KMS-11 (cell line): ENCODE data around the gene NHEJ1.

Experiments
- H2AFZ ChIP-seq: fragments of 200-600 bp; sonication (generic); 2 replicates; pipeline ENCODE4 v1.6.1; 2016; ENCODE audit warnings: antibody characterized with exemption, mixed run types, low read depth
- H3K27ac ChIP-seq: fragments of 200-600 bp; sonication (generic); 2 replicates; pipeline ENCODE4 v1.6.1; 2016; ENCODE audit warnings: mild to moderate bottlenecking, mixed run types
- H3K27me3 ChIP-seq: fragments of 200-600 bp; sonication (generic); 2 replicates; pipeline ENCODE4 v1.6.1; 2017; ENCODE audit warnings: mild to moderate bottlenecking, low read depth, mixed run types, moderate library complexity; ENCODE audit not compliant: insufficient read depth
- H3K36me3 ChIP-seq: fragments of 200-600 bp; sonication (generic); 2 replicates; pipeline ENCODE4 v1.6.1; 2017; ENCODE audit warnings: mild to moderate bottlenecking, mixed run types; ENCODE audit not compliant: insufficient read depth
- H3K4me1 ChIP-seq: fragments of 200-600 bp; sonication (generic); 2 replicates; pipeline ENCODE4 v1.6.1; 2016; ENCODE audit warnings: mild to moderate bottlenecking, low read depth, mixed run types; ENCODE audit not compliant: poor library complexity, severe bottlenecking
- H3K4me2 ChIP-seq: fragments of 200-600 bp; sonication (generic); 2 replicates; pipeline ENCODE4 v1.7.0; 2016; ENCODE audit warnings: mild to moderate bottlenecking, mixed run types
- H3K4me3 ChIP-seq: fragments of 200-600 bp; sonication (generic); IDR thresholded peaks from 2 replicates; pipeline ENCODE4 v1.6.1; 2017; ENCODE audit warnings: low read depth, low read length, mixed read lengths; ENCODE audit not compliant: insufficient read depth
- H3K79me2 ChIP-seq: fragments of 200-600 bp; sonication (generic); 2 replicates; pipeline ENCODE4 v1.6.1; 2016; ENCODE audit warnings: low read depth, mixed run types; ENCODE audit not compliant: insufficient read depth
- H3K9ac ChIP-seq: fragments of 200-600 bp; sonication (generic); 2 replicates; pipeline ENCODE4 v1.6.1; 2016; ENCODE audit warnings: mild to moderate bottlenecking, mixed run types
- H4K20me1 ChIP-seq: fragments of 200-600 bp; sonication (generic); 2 replicates; pipeline ENCODE4 v1.6.1; 2016; ENCODE audit warnings: mild to moderate bottlenecking, mixed run types; ENCODE audit not compliant: insufficient read depth
- TF ChIP-seq, protein P1 (sequence below): fragments of 200-600 bp; sonication (generic); conservative IDR thresholded peaks from 2 replicates; pipeline ENCODE4 v1.6.1; 2017; ENCODE audit warnings: low read depth, mild to moderate bottlenecking, antibody characterized with exemption, low read length, moderate library complexity, mixed read lengths

Gene NHEJ1

DNA sequence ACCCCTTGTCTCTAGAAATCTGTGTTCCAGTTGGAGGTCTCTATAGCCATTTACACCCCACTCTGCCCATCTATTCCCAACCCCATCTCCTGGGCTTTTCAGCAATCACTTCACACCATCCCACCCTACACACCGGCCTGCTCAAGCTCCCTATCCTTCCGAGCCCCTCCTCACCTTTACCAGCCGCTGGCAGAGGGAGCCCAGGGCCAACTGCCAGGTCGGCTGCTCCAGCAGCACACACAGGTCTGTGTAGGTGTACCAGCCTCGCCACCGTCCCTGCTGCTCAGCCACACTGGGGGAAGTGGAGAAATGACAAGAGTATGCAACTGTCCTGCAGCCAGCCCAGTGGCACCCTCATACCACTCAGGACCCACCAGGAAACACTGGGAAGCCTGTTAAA is 12.6 kb upstream of the NHEJ1 start:
- TF ChIP-seq, protein P1, sequence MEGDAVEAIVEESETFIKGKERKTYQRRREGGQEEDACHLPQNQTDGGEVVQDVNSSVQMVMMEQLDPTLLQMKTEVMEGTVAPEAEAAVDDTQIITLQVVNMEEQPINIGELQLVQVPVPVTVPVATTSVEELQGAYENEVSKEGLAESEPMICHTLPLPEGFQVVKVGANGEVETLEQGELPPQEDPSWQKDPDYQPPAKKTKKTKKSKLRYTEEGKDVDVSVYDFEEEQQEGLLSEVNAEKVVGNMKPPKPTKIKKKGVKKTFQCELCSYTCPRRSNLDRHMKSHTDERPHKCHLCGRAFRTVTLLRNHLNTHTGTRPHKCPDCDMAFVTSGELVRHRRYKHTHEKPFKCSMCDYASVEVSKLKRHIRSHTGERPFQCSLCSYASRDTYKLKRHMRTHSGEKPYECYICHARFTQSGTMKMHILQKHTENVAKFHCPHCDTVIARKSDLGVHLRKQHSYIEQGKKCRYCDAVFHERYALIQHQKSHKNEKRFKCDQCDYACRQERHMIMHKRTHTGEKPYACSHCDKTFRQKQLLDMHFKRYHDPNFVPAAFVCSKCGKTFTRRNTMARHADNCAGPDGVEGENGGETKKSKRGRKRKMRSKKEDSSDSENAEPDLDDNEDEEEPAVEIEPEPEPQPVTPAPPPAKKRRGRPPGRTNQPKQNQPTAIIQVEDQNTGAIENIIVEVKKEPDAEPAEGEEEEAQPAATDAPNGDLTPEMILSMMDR = no peak
- no peaks in the 10 kb centered on the region for H4K20me1 ChIP-seq
- no peak overlapping the region for H3K4me3 ChIP-seq
- H3K36me3 ChIP-seq = no peaks in the 10 kb centered on the region
- H3K9ac ChIP-seq = no peak overlapping the region
- H3K4me2 ChIP-seq = no peak overlapping the region
- peaks cover 18% of the 10 kb centered on the region for H3K4me1 ChIP-seq
- H2AFZ ChIP-seq = no peak overlapping the region
- 0 out of 2 replicates have a peak, but pooled peaks cover 10% of the 10 kb centered on the region for H3K79me2 ChIP-seq
- H3K27ac ChIP-seq = no peak overlapping the region
- H3K27me3 ChIP-seq = no peaks in the 10 kb centered on the region

DNA sequence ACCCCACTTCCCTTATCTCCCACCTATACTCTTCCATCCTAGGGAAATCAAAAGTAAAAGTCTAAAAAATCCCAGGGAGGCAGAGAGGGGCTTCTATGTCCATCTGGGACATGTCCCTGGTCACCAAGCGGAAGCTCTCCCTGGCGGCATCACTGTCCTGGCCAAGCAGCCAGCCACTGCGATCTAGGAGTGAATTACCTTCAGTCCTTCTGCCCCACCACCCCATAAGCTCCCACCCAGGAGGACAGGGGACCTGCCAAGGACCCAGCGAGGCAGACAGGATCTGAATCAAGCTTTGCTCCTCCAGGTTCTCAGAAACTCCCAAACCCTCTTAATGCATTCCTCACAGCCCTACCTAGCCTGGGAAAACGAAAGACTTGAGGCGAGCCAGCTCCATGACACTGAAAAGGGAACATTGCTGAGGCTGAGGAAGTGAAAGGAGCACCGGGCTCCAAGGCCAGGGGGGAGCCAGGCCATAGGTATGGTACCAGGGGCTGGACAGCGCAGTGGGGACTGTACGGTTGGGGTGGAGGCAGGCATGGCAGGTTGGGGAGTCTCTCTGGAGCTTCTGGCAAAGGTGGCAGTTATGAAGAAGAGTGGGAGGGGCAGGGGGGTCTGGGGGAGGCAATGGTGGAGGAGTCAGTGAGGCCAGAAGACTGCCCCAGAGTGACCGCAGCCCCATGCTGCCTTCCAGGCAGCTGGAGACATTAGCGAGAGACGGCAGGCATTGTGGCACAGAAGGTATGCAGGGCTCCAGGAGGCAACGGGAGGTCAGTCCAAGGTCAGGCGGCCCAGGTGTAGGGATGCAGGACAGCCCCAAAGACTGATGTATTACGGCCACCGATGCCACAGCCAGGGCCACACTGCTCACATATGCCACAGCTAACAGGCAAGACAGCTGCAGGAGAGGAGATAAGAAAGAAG is 11.9 kb upstream of the NHEJ1 start:
- no peak overlapping the region for H3K4me2 ChIP-seq
- no peak overlapping the region for H2AFZ ChIP-seq
- no peak overlapping the region for H3K4me3 ChIP-seq
- no peak overlapping the region for H3K27ac ChIP-seq
- no peaks in the 10 kb centered on the region for H4K20me1 ChIP-seq
- no peak overlapping the region for H3K9ac ChIP-seq
- no peaks in the 10 kb centered on the region for H3K36me3 ChIP-seq
- H3K79me2 ChIP-seq = 0 out of 2 replicates have a peak, but pooled peaks cover 10% of the 10 kb centered on the region
- H3K27me3 ChIP-seq = no peaks in the 10 kb centered on the region
- peaks cover 20% of the 10 kb centered on the region for H3K4me1 ChIP-seq
- TF ChIP-seq, protein P1 = no peak

DNA sequence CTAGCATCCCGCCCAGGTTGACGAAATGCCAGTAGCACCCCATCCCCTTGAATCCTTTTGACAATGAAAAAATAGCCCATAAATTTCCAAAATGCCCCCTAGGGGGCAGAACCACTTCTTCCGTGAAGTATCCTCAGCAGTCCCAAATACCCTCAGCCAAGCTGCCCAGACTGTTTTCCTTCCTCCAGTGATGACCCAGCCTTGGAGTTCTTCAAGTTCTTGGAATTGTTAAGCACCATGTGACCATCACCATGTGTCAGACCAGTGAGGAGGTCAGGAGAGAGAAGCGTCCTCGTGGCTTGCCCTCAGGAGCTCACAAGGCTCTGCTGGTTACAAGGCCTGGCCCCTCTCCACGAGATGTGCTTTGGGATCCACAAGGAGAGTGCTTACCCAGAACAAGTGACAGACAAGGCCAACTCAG is 10.6 kb upstream of the NHEJ1 start:
- TF ChIP-seq, protein P1 = peak; percentile 89
- H3K4me3 ChIP-seq = no peak overlapping the region
- no peak overlapping the region for H2AFZ ChIP-seq
- no peaks in the 10 kb centered on the region for H3K36me3 ChIP-seq
- H3K9ac ChIP-seq = no peak overlapping the region
- 0 out of 2 replicates have a peak, but pooled peaks cover 10% of the 10 kb centered on the region for H3K79me2 ChIP-seq
- H3K27me3 ChIP-seq = no peaks in the 10 kb centered on the region
- H3K4me2 ChIP-seq = no peak overlapping the region
- H3K4me1 ChIP-seq = peaks cover 20% of the 10 kb centered on the region
- H3K27ac ChIP-seq = no peak overlapping the region
- H4K20me1 ChIP-seq = no peaks in the 10 kb centered on the region

DNA sequence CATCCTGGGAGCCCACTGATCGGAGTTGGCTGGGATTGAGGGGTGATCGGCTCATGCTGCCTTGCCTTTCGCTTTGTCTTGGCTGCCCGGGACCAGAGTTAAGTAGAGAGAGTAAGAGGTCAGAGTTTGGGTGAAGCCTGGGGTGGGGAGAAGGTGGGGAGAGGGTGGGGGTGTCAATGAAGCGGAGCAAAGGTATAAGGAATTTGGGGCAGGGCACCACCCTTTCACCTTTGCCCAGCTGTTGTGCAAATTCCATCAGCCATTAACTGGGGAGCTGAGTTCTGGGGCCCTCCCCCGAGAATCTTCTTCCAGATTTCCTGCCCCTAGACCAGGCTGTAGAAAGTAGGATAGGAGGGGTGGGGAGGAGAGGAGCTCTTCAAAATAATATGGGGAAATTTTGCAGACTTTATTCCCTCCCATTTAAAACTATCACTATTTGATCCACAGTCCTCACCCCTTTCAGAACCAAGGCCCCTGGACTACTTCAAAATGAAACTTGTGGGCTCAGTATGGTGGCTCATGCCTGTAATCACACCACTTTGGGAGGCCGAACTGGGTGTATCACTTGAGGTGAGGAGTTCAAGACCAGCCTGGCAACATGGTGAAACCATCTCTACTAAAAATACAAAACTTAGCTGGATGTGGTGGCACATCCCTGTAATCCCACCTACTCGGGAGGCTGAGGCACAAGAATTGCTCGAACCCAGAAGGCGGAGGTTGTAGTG is 9.5 kb upstream of the NHEJ1 start, which contains the start of gene SLC23A3:
TSS of gene SLC23A3 (minus strand) at position 100 of the 725 bp plus-strand sequence. CDS start at position 55, 45 bp downstream.
- H3K4me1 ChIP-seq = peaks cover 12% of the 10 kb centered on the region

More for the DNA sequence above, 9.5 kb upstream of the NHEJ1 start, which contains the start of gene SLC23A3:
- H3K27ac ChIP-seq = no peak within 1 kb of the TSS
- H2AFZ ChIP-seq = 0 out of 2 replicates have a peak within 1 kb of the TSS, but pooled peaks have one; percentile 16
- H3K27me3 ChIP-seq = no peaks in the 10 kb centered on the region
- H4K20me1 ChIP-seq = no peaks in the 10 kb centered on the region
- no peak within 1 kb of the TSS for H3K4me2 ChIP-seq
- H3K4me3 ChIP-seq = no peak within 1 kb of the TSS
- H3K9ac ChIP-seq = no peak within 1 kb of the TSS
- H3K79me2 ChIP-seq = no peaks in the 10 kb centered on the region
- TF ChIP-seq, protein P1 = no peak
- H3K36me3 ChIP-seq = no peaks in the 10 kb centered on the region
